Panc1 (cell line): ENCODE data around the gene TRIM43.
"Not testable (repeated sequence)": the region's sequence is repeated elsewhere in the genome, so short reads cannot be mapped to it uniquely, and the experiment has no call there.

Experiments
- POLR2AphosphoS5 ChIP-seq: IDR thresholded peaks from 2 replicates; pipeline ENCODE4 v1.6.1; 2012; ENCODE audit warnings: mild to moderate bottlenecking, low read depth, low read length, moderate library complexity
- TF ChIP-seq, protein P1 (sequence below): fragments of 450-650 bp; IDR thresholded peaks from 2 replicates; pipeline ENCODE4 v1.5.1; 2017; ENCODE audit warnings: mild to moderate bottlenecking

DNA sequence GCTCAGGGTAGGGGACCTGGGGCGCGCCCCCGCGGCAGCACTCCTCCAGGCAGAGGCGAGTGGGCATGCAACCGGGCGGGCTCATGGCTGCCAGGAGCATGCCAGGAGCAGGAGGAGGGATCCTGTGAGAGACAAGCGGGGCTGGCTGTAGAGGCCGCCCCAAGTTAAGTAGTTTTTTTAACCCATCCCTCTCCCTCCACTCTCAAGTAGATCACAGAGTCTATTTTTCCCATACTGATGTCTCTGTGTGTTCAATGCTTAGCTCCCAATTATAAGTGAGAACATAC, 49.4 kb downstream of the TRIM43 start:
- TF ChIP-seq POLR2AphosphoS5 = not testable (repeated sequence)
- TF ChIP-seq, protein P1, sequence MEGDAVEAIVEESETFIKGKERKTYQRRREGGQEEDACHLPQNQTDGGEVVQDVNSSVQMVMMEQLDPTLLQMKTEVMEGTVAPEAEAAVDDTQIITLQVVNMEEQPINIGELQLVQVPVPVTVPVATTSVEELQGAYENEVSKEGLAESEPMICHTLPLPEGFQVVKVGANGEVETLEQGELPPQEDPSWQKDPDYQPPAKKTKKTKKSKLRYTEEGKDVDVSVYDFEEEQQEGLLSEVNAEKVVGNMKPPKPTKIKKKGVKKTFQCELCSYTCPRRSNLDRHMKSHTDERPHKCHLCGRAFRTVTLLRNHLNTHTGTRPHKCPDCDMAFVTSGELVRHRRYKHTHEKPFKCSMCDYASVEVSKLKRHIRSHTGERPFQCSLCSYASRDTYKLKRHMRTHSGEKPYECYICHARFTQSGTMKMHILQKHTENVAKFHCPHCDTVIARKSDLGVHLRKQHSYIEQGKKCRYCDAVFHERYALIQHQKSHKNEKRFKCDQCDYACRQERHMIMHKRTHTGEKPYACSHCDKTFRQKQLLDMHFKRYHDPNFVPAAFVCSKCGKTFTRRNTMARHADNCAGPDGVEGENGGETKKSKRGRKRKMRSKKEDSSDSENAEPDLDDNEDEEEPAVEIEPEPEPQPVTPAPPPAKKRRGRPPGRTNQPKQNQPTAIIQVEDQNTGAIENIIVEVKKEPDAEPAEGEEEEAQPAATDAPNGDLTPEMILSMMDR = not testable (repeated sequence)
